ENCODE data around the gene CORO2A.

The CORO2A gene

DNA sequence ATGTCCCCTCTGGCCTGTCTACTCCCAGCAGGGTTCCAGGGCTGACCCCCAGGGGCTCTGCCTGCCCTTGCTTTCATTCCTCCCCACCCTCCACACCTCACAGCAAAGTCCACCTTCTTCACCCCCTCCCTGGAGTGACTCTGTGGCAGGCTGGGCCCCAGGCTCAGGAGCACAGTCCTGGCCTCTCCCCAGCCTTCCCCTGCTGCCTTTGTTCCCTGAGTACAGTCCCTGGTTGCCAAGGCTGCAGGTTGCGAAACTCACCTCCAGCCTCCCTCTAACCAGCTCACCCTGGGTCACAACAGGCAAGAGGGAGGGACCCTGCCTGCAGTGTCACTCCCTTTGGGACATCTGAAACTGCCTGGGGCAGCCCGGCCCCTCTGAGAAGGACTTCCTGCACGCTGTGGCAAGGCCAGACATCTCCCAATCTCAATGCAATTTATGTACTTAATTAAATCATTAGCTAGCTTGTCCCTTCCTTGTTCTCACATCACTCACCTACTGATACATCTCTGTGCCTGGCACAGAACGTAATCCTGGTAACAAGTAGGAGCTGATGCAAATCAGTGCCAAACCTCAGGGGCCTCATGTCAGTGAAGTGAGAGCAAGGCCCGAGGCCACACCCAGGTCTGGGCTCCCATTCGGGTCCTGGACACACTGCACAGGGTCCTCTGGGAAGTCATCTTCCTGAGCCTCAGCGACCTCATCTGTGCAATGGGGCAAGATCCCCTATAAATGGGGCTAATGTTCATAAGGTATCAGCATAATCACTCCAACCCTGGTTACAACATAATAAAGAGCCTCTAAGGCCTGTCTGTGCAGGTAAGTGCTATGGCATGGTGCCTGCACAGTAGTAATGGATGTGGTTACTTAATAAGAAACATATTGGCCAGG, 46.1 kb downstream of the CORO2A start:
- H3K9ac ChIP-seq (ENCODE audit: low read length) = no peak overlapping the region
- no peaks in the 10 kb centered on the region for H3K27me3 ChIP-seq (ENCODE audit: control insufficient read depth, insufficient read depth, low read length)

GRCh38 chr9:98144631-98145030, 47.8 kb downstream of the CORO2A start:
- no peak overlapping the region for H3K4me3 ChIP-seq (ENCODE audit: low read length)
- H3K27me3 ChIP-seq (ENCODE audit: control insufficient read depth, insufficient read depth, low read length) = no peaks in the 10 kb centered on the region
- no peaks in the 10 kb centered on the region for H3K9me3 ChIP-seq (ENCODE audit: control insufficient read depth, low read depth, low read length)
- H3K4me1 ChIP-seq (ENCODE audit: control insufficient read depth, low read depth, low read length) = no peaks in the 10 kb centered on the region
- H3K27ac ChIP-seq (ENCODE audit: low read length) = no peak overlapping the region
- H3K36me3 ChIP-seq (ENCODE audit: control insufficient read depth, low read depth, low read length) = no peaks in the 10 kb centered on the region
- no peak overlapping the region for H3K9ac ChIP-seq (ENCODE audit: low read length)

More for the DNA sequence above, 46.1 kb downstream of the CORO2A start:
- Histone ChIP-seq H3K36me3 (ENCODE audit: control insufficient read depth, low read depth, low read length) (no peaks in the 10 kb centered on the region), H3K4me1 (ENCODE audit: control insufficient read depth, low read depth, low read length) (no peaks in the 10 kb centered on the region), H3K4me3 (ENCODE audit: low read length) (no peak overlapping the region), H3K27ac (ENCODE audit: low read length) (no peak overlapping the region), H3K9me3 (ENCODE audit: control insufficient read depth, low read depth, low read length) (no peaks in the 10 kb centered on the region)

DNA sequence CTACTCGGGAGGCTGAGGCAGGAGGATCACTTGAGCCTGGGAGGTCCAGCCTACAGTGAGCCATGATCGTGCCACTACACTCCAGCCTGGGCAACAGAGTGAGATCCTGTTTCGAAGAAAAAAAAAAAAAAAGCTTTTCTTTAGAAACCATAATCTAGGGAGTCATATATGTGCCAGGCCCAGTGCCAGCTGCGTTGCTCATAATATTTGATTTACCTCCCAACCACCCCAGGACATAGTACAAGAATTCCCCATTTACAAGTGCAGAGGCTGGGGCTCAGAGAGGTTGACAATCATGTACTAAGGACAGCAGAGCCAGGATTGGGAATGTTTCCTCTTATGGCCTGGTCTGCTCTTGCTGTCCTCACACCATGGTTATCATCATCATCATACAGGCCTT, 48.4 kb downstream of the CORO2A start:
- Histone ChIP-seq H3K27ac (ENCODE audit: low read length) (no peak overlapping the region), H3K4me3 (ENCODE audit: low read length) (no peak overlapping the region), H3K9ac (ENCODE audit: low read length) (no peak overlapping the region), H3K9me3 (ENCODE audit: control insufficient read depth, low read depth, low read length) (no peaks in the 10 kb centered on the region), H3K36me3 (ENCODE audit: control insufficient read depth, low read depth, low read length) (no peaks in the 10 kb centered on the region), H3K27me3 (ENCODE audit: control insufficient read depth, insufficient read depth, low read length) (no peaks in the 10 kb centered on the region), H3K4me1 (ENCODE audit: control insufficient read depth, low read depth, low read length) (no peaks in the 10 kb centered on the region)

DNA sequence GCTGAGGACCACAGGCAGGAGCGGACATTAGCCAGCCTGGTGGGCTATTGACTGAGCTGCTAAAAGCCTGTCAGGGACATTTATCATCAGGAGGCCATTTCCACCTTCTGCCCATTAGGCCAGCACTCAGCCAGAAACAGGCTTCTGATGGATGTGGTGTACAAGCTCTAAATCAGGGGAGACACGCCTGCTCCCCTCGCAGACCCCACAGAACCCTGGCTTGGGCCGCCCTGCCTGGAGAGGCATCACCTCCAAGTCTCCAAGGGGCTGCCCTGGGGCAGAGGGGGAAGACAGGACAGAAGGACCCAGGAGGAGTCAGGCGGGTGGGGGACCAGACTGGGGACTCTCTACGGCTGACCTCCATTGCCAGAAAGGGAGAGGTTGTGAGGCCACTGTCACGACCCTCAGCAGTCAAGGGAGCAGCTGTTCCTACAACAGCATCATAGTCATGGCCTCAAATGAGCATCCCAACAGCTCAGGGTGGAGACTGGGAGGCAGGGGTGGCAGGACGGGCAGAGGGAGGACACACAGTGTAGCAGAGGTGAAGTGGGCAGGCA, 49.4 kb downstream of the CORO2A start:
- Histone ChIP-seq H3K9ac (ENCODE audit: low read length) (no peak overlapping the region), H3K36me3 (ENCODE audit: control insufficient read depth, low read depth, low read length) (no peaks in the 10 kb centered on the region), H3K27ac (ENCODE audit: low read length) (no peak overlapping the region), H3K4me3 (ENCODE audit: low read length) (no peak overlapping the region), H3K4me1 (ENCODE audit: control insufficient read depth, low read depth, low read length) (no peaks in the 10 kb centered on the region), H3K9me3 (ENCODE audit: control insufficient read depth, low read depth, low read length) (no peaks in the 10 kb centered on the region), H3K27me3 (ENCODE audit: control insufficient read depth, insufficient read depth, low read length) (no peaks in the 10 kb centered on the region)

DNA sequence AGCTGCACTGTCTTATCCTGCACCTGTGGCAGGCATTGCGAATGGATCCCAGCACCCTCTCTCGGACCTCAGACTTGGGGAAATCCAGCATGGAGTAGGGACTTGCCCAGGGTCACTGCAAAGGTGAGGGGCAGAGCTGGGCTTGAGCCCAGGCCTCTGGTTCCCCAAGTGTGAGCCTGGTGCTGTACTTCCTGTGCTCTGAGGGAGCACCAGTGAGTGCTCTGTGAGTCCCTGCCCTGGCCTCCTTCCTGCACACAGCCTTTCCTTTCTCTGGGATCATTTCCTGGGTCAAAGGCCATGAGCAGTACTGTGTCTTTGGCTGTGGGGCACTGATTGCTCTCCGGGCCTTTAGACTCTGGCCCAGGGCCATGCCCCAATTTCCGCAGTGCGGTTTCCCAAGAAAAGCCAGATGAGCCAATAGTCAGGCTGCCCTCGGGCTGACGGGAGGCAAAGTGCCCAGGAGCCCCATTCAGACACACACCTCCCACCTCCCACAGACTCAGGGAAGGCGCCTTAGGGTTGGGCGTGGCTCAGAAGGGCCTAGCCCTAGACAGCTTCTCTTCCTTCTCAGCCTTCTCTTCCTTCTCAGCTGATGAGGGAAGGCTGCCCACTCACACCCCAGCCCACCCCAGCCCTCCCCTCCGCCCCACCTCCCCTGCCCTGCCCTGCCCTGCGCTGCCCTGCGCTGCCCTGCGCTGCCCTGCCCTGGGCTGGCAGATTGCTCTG, 50.1 kb downstream of the CORO2A start:
- Histone ChIP-seq H3K4me3 (ENCODE audit: low read length) (no peak overlapping the region), H3K9me3 (ENCODE audit: control insufficient read depth, low read depth, low read length) (no peaks in the 10 kb centered on the region), H3K36me3 (ENCODE audit: control insufficient read depth, low read depth, low read length) (no peaks in the 10 kb centered on the region), H3K27ac (ENCODE audit: low read length) (no peak overlapping the region), H3K27me3 (ENCODE audit: control insufficient read depth, insufficient read depth, low read length) (no peaks in the 10 kb centered on the region), H3K9ac (ENCODE audit: low read length) (no peak overlapping the region), H3K4me1 (ENCODE audit: control insufficient read depth, low read depth, low read length) (no peaks in the 10 kb centered on the region)

- H3K36me3 ChIP-seq (ENCODE audit: control insufficient read depth, low read depth, low read length) = no peaks in the 10 kb centered on the region
- no peaks in the 10 kb centered on the region for H3K4me1 ChIP-seq (ENCODE audit: control insufficient read depth, low read depth, low read length)
- no peak overlapping the region for H3K9ac ChIP-seq (ENCODE audit: low read length)
- no peaks in the 10 kb centered on the region for H3K9me3 ChIP-seq (ENCODE audit: control insufficient read depth, low read depth, low read length)
- H3K27ac ChIP-seq (ENCODE audit: low read length) = no peak overlapping the region
- H3K4me3 ChIP-seq (ENCODE audit: low read length) = no peak overlapping the region
- H3K27me3 ChIP-seq (ENCODE audit: control insufficient read depth, insufficient read depth, low read length) = no peaks in the 10 kb centered on the region
Observed at GRCh38 chr9:98140503-98140902, 51.9 kb downstream of the CORO2A start.

GRCh38 chr9:98136489-98136888, 55.9 kb downstream of the CORO2A start:
- Histone ChIP-seq H3K9ac (ENCODE audit: low read length) (no peak overlapping the region), H3K27ac (ENCODE audit: low read length) (no peak overlapping the region), H3K9me3 (ENCODE audit: control insufficient read depth, low read depth, low read length) (no peaks in the 10 kb centered on the region), H3K27me3 (ENCODE audit: control insufficient read depth, insufficient read depth, low read length) (no peaks in the 10 kb centered on the region), H3K4me3 (ENCODE audit: low read length) (no peak overlapping the region), H3K36me3 (ENCODE audit: control insufficient read depth, low read depth, low read length) (no peaks in the 10 kb centered on the region), H3K4me1 (ENCODE audit: control insufficient read depth, low read depth, low read length) (no peaks in the 10 kb centered on the region)

GRCh38 chr9:98135938-98136337, 56.5 kb downstream of the CORO2A start:
- Histone ChIP-seq H3K9ac (ENCODE audit: low read length) (no peak overlapping the region), H3K27ac (ENCODE audit: low read length) (no peak overlapping the region), H3K4me1 (ENCODE audit: control insufficient read depth, low read depth, low read length) (no peaks in the 10 kb centered on the region), H3K27me3 (ENCODE audit: control insufficient read depth, insufficient read depth, low read length) (no peaks in the 10 kb centered on the region), H3K36me3 (ENCODE audit: control insufficient read depth, low read depth, low read length) (no peaks in the 10 kb centered on the region), H3K9me3 (ENCODE audit: control insufficient read depth, low read depth, low read length) (no peaks in the 10 kb centered on the region), H3K4me3 (ENCODE audit: low read length) (no peak overlapping the region)

- Histone ChIP-seq H3K27ac (ENCODE audit: low read length) (no peak overlapping the region), H3K9ac (ENCODE audit: low read length) (no peak overlapping the region), H3K36me3 (ENCODE audit: control insufficient read depth, low read depth, low read length) (no peaks in the 10 kb centered on the region), H3K4me1 (ENCODE audit: control insufficient read depth, low read depth, low read length) (no peaks in the 10 kb centered on the region), H3K27me3 (ENCODE audit: control insufficient read depth, insufficient read depth, low read length) (no peaks in the 10 kb centered on the region), H3K9me3 (ENCODE audit: control insufficient read depth, low read depth, low read length) (no peaks in the 10 kb centered on the region), H3K4me3 (ENCODE audit: low read length) (no peak overlapping the region)
Observed at GRCh38 chr9:98135558-98135934, 56.9 kb downstream of the CORO2A start.

GRCh38 chr9:98134702-98135557, 57.5 kb downstream of the CORO2A start:
- H3K4me3 ChIP-seq (ENCODE audit: low read length) = no peak overlapping the region
- no peaks in the 10 kb centered on the region for H3K27me3 ChIP-seq (ENCODE audit: control insufficient read depth, insufficient read depth, low read length)
- no peak overlapping the region for H3K27ac ChIP-seq (ENCODE audit: low read length)
- no peak overlapping the region for H3K9ac ChIP-seq (ENCODE audit: low read length)
- H3K36me3 ChIP-seq (ENCODE audit: control insufficient read depth, low read depth, low read length) = no peaks in the 10 kb centered on the region
- no peaks in the 10 kb centered on the region for H3K9me3 ChIP-seq (ENCODE audit: control insufficient read depth, low read depth, low read length)
- no peaks in the 10 kb centered on the region for H3K4me1 ChIP-seq (ENCODE audit: control insufficient read depth, low read depth, low read length)

All from iPS-18a (cell line).